GM10266 (cell line): Measurements from ENCODE around the gene CAMKMT.

ENCODE experiments used
- DNase-seq: peaks from one replicate; pipeline ENCODE4 v3.0.0; 2012; ENCODE audit errors: extremely low spot score
- TF ChIP-seq, protein P1 (sequence below): IDR thresholded peaks from 2 replicates; pipeline ENCODE4 v1.5.1; 2012; ENCODE audit warnings: mild to moderate bottlenecking, low read depth; ENCODE audit not compliant: control insufficient read depth, insufficient read depth; ENCODE audit errors: missing control alignments

Gene CAMKMT

DNA sequence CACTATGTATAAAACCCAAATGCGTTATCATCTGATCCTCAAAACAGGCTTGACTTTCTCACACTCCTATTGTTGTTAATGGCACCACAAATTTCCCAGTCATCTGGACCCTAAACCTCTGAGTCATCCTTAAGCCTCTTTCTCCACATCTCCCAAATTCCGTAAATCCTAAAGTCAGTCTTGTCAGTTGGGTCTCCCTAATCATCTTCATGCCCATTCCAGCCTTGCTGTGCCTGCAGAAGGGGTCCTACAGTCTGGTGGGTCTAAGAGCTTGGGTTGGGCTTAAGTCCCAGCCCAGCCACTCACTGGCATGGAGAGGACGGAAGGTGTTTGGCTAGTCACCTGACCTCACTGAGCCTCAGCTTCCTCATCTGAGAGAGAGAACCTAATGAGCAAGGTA is 314.6 kb downstream of the CAMKMT start:
- no peak for DNase-seq
- TF ChIP-seq, protein P1, sequence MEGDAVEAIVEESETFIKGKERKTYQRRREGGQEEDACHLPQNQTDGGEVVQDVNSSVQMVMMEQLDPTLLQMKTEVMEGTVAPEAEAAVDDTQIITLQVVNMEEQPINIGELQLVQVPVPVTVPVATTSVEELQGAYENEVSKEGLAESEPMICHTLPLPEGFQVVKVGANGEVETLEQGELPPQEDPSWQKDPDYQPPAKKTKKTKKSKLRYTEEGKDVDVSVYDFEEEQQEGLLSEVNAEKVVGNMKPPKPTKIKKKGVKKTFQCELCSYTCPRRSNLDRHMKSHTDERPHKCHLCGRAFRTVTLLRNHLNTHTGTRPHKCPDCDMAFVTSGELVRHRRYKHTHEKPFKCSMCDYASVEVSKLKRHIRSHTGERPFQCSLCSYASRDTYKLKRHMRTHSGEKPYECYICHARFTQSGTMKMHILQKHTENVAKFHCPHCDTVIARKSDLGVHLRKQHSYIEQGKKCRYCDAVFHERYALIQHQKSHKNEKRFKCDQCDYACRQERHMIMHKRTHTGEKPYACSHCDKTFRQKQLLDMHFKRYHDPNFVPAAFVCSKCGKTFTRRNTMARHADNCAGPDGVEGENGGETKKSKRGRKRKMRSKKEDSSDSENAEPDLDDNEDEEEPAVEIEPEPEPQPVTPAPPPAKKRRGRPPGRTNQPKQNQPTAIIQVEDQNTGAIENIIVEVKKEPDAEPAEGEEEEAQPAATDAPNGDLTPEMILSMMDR = no peak

DNA sequence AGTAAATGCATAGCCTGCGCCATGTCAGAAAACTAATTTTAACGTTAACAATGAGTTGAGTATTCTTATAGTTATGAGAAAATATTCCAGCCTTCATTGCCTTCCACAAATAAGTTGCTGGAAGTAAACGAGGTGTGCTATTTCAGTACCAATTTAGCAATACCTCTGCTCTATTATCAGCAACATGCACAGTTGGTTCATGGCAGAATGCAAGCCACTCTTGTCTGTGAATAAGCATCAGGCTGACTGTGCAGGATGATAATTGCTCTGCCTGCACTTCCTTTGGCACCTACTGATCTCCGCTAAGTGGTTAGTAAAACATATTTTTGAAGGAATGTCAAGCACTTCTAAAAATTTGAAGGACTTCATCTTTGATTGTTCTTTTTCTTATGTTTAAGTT is 317.8 kb downstream of the CAMKMT start:
- no peak for DNase-seq
- TF ChIP-seq, protein P1 = no peak

DNA sequence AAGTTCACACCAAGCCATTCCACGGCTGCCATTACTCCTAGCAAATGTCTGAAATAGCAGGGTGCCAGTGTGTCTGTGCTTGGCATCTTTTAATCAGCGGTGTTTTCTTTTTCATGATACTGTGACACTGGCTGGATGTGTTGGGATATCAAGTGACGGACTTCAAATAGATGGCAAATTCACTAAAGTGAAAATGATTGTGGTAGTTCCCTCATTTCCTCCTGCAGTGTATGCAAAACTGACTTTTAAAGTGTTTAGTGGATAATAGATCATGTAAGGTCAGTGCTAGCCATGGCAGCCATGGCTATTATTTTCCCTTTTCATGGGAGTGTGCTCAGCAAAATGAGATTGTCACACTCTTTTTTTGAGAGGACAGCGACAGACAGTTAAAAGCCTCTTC is 318.2 kb downstream of the CAMKMT start:
- DNase-seq = no peak
- TF ChIP-seq, protein P1 = no peak

DNA sequence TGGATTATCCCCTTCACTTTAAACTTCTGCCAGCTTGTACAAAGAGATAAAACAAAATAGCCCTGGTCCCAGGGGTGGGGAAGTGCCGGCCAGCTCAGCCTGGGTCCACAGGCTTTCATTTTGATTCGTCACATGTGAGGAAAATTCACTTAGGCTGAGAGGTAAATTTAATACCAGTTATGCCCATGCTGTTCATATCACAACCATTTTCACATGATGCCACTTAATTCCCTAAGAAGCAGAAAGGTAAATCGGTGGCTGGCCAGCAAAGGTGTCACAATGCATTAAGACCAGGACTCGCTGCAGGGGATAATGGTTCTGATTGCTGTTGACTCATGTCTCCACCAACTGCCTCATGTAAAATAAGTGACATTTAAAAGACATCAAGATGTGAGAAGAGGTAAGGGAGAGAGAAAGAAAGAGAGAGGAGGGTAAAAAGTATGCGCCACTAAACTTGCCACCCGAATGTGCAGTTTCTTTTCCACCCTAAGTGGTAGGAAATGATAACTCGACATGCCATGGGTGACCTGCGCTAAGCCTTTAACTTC is 318.8 kb downstream of the CAMKMT start:
- no peak for DNase-seq
- TF ChIP-seq, protein P1 = no peak

DNA sequence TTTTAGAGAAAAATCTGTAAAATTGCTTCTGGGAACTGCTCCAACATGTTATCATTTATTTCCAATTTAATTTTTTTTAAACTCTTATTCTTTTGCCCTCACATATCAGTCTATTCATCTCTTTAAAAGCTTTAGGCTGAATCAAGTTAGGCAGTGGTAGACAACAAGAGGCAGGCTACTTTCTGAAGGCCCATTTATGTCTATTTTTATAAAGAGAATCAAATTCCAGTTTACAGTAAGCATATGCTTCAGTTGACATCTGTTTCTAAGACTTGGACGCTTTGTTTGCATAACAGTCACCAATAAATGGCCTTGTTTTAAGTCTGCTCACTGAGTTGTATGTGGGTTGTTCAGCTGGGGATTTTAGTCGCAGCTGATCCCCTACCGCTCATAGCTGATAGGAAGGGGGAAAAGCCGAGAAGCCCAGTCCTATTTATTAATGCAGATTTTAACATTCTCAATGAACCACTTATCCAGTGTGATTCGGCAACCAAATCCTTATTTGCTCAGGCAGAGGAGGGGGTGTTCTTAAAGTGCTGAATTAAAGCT is 319.3 kb downstream of the CAMKMT start:
- TF ChIP-seq, protein P1 = no peak
- DNase-seq = no peak

DNA sequence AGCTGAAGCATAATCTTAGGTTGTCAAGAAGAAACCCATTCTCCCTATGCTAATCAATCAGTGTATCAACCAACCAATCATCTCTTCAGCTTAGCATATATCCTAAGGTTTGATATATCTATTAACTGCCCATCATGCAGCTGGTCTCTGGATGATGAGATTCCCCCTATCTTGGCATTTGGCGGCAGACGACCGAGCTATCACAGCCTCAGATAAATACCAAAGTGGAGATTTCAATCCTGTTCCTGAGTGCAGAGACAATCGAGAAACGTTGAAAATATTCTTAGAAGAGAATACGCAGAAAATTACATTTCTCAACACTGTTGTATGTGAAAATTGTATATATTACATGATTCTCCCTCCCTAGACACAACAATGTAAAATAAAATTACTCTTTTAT is 320.7 kb downstream of the CAMKMT start:
- DNase-seq = no peak
- TF ChIP-seq, protein P1 = no peak

DNA sequence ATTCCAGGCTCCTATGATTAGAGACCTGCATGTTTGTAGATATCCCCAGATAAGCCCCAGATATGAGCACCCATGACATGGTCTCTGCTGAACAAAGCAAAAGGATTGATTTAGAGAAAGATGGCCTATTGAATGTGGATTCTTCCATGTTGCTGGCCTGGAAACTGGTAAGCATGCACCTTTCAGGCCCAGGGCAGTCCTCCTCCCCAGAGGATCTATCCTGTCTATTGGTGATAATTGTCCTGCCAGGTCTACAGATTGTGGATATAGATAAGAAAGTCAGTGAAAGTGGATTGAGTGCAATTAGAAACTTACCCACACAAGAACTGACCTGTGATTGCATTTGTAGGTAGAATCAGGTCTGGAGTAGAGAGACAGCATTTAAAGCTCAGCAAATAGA is 322.8 kb downstream of the CAMKMT start:
- TF ChIP-seq, protein P1 = no peak
- DNase-seq = no peak
